Stimulated activated CD8-positive, alpha-beta memory T cell treated with anti-CD3 and anti-CD28 coated beads, Interleukin-4, amount 100 ng/mL, for 4 hours (primary cell): ENCODE results near the gene SFTPA1.
"Not testable (repeated sequence)": the region's sequence is repeated elsewhere in the genome, so short reads cannot be mapped to it uniquely, and the experiment has no call there.

ENCODE experiments used
- DNase-seq, 2 donors: peaks; one replicate each; pipeline ENCODE4 v3.0.0-alpha.2; 2020; ENCODE audit warnings: low read depth in 2 of 2, low spot score in 1 of 2

Gene SFTPA1

DNA sequence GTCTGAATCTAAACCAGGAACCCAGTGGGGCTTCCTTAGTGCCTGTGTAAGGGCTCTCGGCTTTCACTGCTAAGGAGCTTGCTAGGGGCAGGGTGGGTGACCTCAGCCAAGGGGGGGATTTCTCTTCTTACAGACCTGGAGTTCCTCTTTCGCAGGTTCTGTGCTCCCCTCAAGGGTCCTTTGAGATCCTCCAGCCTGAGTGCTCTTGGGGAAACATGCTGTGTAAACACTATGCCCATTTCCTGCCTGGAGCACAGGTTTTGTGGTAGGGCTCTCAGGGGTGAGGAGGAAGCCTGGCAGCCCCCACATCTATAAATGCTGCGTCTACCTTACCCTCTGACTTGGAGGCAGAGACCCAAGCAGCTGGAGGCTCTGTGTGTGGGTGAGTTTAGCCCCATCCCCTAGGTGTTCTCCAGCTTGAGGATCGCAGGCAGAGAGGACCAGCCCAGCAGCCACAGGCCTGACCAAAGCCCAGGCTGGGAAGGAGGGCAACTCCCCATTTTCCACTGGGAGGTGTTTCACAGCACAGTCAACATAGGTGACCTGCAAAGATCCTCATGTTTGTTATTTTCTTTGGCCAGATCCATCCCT lies at the start of gene SFTPA1:
Gene SFTPA1 (plus strand): TSS at position 339 of the 591 bp plus-strand sequence. CDS start 887 bp downstream, outside the sequence.
- no peak for DNase-seq

DNA sequence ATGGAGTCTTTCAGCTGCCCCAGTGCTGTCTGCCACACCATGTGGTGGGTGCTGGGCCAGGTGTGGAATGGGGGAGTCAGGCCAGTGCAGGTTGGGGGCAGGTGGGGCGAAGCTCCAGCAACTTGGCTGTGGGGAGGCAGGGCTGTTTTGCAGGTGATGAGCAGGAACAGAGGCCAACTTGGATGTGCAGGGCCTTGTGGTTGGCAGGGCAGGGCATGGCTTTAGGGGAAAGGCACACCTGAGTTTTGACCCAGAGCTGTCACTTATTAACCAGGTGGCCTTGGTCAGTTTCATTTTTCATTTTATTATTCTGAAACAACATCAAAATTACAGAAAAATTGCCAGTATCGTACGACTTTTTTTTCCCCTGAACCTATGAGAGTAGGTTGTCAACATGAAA lies 49.5 kb upstream of the SFTPA1 start:
- DNase-seq, result no peak

DNA sequence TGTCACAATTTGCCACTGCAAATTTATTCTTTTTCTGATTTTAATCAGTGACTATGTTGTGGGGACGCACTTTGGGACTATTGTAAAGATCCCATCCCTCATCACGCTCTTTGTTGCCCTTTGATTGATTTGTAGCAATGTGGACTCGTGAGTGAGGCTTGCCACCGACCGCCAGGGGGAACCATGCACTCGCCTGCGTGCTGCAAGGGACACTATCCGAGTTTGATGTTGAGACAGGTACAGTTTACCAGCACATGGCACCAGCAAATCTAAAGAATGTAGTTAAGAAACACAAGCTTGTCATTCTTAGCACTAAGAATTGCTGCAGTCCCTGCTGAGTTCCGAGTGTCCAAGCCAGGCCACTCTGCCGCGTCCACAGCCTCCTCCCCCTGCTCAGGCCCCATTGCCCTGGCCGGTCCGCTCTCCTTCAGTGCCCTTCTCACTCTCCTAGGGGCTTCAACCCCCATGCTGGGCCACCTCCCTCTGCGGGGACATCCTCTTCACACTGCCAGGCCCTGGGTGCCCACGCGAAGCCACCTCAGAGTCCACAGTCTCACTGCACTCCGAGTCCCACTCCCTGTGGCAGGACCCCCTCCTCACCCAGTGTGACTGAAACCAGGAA lies 48.5 kb upstream of the SFTPA1 start:
- DNase-seq, result peak in 1 of 2 donors; percentile 8

DNA sequence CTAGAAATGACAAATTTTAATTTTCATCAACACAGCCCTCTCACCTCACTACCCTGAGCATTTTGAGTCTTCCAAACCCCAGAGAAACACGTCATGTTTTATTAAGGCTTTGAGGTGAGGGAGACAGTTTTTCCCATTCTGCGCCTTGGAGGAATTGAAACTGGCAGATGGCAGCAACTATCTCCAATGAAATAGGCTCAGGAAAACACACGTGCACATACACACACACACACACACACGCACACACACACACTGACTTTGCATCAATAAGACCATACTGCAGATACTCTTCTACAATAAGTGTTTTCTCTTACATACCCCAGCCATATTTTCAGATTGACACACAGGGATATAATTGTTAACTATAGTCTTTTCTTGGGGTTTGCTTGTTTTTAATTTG lies 47.3 kb upstream of the SFTPA1 start:
- DNase-seq, result no peak

DNA sequence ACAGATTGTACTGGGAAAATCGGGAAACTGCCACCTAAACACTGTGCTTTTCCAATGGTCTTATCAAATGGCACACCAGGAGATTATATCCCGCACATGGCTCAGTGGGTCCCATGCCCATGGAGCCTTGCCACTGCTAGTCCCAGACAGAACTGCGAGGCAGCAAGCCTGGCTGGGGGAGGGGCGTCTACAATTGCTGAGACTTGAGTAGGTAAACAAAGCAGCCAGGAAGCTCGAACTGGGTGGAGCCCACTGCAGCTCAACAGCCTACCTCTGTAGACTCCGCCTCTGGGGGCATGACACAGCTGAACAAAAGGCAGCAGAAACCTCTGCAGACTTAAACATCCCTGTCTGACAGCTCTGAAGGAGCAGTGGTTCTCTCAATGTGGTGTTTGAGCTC lies 40.1 kb upstream of the SFTPA1 start:
- not testable (repeated sequence) for DNase-seq

DNA sequence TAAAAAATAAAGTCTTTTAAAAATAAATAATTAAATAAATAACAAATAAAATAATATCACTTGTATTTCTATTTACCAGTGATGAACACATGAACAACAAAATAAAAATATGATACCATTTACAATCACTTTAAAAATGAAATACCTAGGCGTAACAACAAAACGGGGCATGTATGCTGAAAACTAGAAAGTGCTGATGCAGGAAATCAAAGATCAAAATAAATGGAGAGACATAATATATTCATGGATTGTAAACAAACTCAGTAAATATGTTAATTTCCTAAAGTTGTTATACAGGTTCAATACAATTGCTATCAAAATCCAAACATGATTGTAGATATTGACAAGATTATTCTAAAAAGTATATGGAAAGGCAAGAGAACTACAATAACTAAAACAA lies 31.4 kb upstream of the SFTPA1 start:
- DNase-seq, result no peak

DNA sequence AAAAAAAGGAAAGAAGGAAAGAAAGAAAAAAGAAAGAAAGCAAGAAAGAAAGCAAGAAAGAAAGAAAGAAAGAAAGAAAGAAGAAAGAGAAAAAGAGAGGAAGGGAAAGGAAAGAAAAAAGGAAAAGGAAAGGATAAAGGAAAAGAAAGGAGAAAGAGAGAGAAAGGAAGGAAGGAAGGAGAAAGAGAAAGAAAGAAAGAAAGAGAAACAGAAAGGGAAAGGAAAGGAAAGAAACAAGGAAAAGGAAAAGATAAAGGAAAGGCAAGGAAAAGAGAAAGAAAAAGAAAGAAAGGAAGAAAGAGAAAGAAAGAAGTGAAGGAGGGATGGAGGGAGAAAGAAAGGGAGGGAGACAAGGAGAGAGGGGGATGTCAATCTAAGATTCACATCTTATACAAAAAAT lies 29.7 kb upstream of the SFTPA1 start:
- DNase-seq, result no peak

DNA sequence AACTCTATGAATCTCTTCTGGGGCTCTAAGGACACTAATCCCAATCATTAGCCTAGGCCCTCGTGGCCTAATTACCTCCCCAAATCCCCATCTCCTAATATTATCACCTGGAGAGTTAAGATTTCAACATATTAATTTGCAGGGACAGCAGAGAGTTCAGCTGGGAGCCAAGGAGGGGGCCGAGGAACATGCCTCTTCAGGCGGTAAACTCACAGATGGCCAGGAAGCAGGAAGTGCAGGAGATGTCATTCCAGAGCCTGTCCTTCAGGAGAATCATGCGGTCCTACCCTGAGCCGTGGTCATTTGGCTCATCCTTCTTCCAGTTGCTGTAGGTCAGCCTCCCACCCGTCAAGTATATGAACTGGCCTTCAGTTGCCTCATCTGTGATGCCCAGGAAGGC lies 28.6 kb upstream of the SFTPA1 start:
- DNase-seq, result no peak

DNA sequence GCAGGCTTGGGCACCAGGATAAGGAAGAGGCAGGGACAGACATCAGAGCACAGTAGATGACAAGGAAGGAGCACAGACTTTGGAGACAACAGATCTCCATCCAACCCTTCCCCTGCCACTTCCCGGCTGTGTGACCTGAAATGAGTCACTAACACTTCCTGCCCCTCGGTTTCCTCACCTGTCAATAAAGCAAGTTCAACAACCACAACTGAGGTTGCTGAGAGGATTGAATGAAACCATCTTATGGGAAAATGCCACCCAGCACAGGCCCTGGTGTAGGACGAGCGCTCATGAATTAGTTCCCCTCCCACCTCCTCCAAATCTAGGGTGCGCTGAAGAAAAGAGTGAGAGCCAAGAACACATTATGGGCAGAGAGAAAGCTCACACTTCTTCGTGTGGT lies 27.8 kb upstream of the SFTPA1 start:
- not testable (repeated sequence) for DNase-seq

DNA sequence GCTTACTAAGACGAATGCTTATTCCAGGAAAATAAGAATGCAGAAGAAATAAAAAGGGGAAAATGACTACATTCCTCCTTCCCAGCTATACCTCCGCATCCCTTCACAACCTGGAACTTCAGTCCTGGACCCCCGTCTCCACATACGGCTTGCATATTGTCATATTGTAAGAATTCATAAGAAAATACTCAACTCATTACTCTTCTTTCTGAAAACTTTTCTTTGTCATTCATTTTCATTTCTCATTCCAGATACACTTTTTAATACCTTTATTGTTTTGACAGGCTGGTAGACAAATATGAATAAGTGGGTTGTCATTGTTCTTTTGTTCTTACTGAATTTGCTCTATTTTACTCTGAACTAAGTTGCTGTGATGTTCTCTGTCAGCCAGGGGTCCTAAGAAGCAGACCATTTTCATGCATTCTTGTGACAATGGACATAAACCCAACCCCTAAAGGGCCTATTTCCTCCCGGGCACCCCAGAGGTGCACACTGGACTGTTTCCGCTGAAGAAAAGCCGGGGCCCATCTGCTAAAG lies 27.2 kb upstream of the SFTPA1 start:
- no peak for DNase-seq

DNA sequence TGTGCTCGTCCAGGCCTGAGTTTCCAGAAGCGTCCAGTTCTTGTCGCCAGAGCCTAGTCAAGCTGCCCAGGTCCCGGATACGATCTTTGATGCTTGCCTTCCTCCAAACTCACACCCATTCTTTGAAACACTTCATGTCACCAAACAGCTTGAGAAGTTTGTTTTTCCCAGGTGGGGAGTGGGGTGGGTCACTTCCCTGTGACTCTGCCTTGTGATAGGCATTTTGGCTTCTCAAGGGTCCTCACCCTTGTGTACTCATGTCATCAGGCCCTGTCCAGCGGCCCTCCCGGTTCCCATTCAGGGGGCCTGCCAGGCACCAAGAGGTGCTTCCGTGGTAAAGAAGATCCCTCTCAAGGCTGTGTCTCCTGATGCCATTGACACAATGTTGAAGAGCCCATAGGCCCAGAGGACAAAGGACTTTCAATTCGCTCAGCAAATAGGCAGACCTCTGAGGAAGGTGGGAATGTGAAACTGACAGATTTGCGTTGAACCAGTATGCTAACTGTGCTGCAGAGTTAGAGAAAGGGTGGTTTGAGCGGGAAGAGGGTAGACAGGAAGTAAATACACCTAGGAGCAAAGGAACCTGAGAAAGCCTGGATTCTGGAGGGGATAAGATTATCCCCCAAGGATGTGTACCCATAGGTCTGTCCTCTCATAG lies 24.7 kb upstream of the SFTPA1 start:
- no peak for DNase-seq

DNA sequence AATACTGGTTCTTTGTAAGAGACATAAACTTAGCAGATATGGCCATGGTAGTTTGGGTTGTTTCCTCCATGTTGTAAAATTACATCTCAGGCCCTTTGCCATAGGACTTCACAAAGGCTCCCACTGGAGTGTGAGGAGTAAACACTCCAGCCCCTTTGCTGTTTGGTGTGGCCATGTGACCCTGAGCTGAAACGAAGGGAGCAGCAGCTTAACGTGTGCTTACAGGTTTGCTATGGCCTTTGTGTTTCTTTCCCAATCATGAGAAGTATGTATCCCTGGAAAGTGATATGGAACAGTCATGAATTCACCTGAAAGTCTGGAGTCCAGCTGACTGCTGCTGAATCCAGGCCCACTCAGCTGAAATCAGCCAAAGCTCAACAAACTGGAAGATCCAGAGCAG lies 23.8 kb upstream of the SFTPA1 start:
- no peak for DNase-seq

DNA sequence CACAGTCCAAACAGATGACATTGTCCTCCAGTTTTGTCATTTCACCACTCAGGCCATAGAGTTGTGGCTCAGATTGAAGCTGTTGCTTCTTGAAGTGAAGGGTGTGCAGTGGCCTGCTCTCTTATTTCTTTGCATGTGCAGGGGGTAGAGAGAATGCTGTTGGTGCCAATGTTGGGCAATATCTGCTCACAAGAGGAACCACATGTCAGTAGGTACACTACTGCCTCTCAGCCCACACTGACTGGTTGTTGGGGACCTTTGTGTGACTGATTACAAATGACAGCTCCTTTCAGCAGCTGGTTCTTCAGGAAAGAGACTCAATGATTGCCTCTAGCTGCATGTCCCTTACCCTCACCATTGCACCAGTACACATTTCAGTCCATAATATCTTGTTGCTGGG lies 21.9 kb upstream of the SFTPA1 start:
- DNase-seq, result no peak

DNA sequence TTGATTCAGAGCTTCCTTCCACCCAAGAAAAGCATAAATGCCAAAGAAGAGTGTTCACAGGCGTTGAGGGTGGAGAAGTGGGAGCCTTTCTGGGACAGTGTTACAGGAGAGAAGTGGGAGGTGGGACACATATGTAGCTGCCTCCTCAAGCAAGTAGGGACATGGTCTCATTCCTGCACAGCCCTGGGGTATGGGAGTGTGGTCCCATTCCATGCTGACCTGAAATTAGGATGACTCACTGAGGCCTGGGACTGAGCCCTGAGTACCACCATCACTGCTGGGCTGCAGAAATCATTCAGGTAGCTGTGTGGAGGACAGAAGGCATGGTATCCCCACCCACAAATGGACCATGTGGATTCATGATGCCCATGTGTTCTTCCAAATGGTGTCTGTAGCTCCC lies 17.4 kb upstream of the SFTPA1 start:
- DNase-seq, result no peak

DNA sequence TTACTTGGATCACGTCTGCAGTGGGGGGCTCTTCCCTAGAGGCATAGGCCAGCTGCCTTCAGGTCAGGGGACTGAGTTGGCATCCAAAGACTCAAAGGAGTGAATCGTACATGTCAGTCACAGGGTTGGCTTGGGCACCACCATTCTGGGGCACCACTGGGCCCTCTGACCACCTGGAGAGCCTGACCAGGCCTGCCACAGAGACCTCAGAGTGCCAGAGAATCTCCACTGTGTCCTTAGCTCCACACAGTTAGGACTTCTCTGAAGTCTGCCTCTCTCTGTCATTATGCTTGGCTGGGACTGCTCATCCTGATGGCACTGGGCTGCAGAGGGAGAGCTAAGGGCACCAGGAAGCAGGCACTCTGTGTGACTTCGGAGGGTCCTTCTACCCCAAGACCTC lies 16.2 kb upstream of the SFTPA1 start:
- not testable (repeated sequence) for DNase-seq

DNA sequence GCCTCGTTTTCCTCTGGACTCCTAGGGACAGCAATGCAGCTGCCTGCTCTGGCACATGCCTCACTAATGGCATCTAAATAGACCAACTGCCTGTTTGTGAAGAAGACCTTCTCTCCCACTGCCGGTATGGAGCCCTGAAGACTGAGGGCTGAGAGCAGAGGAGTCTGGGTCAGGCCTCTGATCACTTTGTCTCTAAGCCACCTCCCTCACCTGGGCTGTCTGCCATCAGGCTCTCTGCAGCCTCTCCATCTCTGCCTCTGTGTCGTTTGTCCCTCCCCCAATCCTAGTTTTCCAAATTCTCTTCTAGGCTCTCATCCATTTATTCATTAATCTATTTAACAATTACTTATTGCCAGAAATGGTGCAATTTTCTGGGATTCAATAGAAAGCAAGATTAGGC lies 15.2 kb upstream of the SFTPA1 start:
- DNase-seq, result no peak

DNA sequence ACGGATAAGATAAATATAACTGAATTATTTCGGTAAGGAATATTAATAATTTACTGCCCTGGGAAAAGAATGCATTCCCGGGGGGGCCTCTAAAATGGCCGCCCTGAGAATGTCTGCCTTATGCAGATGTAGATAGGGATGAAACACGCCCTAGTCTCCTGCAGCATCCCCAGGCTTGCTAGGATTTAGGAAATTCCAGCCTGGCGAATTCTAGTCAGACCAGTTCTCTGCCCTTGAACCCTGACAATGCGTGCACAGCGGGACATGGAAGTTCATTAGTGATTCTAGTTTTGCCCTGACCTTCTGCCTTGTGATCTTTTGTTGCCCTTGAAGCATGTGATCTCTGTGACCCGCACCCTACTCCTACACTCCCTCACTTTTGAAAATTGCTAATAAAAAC lies 11.1 kb upstream of the SFTPA1 start:
- not testable (repeated sequence) for DNase-seq

DNA sequence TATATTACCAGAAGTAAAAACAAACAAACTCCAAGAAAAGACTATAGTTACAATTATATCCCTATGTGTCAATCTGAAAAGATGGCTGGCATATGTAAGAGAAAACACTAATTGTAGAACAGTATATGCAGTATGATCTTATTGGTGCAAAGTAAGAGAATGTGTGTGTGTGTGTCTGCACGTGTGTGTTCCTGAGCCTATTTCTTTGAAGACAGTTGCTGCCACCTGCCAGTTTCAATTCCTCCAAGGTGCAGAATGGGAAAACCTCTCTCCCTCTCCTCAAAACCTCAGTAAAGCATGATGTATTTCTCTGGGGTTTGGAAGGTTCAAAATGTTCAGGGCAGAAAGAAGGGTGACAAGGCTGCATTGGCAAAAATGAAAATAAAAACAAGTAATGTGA lies 8.8 kb upstream of the SFTPA1 start:
- no peak for DNase-seq

DNA sequence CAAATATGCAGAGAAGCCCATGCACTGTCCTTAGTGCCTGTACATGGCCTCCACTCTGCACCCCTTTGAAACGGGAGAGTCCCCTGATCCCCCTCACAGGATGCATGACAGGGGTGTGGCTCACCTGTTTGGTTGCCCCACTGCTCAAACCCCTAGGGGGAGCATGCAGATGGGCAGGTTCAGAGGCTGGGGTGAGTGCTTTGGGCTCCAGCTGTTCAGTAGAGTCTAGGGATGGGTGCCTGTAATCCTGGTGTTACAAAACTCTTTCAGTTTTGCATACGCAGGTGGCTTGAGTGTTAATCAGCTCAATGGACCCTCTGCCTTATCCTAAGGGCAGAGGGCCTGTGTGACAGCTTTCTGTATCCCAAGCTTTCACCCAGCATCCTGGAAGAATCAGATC lies 7.8 kb upstream of the SFTPA1 start:
- DNase-seq, result no peak

DNA sequence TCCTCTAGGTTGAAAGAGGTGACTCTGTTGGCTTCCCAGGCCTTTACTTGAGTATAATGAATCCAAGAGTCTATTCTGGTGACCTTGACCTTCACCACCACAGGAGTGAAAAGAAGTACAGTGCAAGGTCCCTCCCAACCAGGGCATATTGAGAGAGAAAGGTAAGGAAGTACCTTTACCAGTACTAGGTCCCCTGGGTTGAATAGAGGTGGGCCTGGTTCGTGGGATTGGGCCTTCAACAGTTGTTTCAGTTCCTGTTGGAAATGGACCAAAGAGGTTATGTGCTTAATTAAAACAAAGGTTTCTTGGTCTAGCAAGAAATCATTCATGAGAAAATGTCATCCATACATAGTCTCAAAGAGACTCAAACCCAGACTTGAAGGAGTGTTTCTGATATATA lies 6.4 kb upstream of the SFTPA1 start:
- DNase-seq, result no peak

DNA sequence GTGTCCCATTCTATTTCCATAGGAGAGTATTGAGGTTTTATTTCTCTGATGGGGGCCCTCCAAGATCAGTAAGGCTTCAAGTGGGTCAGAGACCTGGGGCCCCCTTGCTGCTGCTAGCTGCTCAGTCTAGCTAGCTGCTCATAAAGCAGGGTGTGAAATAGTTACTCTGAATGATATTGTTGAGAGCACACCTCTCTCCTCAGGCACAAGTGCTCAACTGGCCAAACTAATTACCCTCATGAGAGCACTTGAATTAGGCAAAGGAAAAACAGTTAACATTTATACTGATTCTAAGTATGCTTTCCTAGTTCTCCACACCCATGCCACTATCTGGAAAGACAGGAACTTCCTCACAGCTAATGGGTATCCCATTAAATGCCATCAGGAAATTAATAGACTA lies 5.4 kb upstream of the SFTPA1 start:
- no peak for DNase-seq

DNA sequence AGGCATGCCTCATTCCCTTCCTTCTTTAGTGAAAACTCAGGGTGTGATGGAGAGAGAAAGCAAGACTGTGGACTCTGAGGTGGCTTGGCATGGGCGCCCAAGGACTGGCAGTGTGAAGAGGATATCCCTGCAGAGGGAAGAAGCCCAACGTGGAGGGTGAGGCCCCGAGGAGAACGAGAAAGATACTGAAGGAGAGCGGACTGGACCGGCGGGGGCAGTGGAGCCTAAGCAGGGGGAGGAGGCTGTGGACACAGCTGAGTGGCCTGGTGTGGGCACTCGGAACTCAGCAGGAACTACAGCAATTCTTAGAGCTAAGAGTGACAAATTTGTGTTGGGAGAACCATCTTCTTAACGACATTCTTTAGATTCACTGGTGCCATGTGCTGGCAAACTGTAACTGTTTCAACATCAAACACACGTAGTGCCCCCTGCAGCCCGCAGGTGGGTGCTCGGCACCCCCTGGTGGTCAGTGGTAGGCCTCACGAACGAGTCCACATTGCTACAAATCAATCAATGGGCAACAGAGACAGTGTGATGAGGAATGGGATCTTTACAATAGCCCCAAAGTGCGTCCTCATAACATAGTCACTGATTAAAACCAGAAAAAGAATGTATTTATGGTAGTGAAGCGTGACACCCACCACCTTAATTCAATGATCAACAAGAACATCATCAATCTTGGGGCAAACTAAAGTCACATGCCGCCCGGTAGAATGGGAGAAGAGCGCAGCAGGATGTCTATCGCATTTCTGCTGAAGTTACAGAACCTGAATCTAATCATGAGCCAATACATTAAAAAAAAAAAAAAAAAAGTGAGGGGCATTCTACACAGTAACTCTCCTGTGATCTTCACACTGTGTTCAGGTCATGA lies 2.0 kb upstream of the SFTPA1 start:
- no peak for DNase-seq
